GM18520 (cell line): ENCODE measurements around the gene HSD11B2.

Experiments used
- ATAC-seq: cut with Tn5 transposase; IDR thresholded peaks from one replicate; pipeline ENCODE4 v1.9.1; 2021; ENCODE audit not compliant: unreplicated experiment

HSD11B2 gene

DNA sequence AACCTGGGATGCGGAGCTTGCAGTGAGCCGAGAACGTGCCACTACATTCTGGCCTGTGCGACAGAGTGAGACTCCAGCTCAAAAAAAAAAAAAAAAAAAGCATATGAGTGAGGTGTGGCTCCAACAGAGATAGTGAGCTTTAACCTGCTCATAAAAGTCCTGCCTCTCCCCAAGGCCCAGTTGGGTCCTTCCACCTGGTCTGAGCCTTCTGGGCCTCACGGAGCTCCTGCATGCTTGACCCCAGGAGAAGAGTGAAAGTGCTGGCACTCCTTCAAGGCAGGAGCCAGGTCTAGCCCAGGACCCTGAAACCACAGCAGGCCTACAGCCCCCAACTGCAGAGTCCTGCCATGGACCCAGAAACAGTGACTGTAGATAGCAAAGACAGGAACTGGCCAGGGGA is 17.7 kb downstream of the HSD11B2 start:
- no peak for ATAC-seq

DNA sequence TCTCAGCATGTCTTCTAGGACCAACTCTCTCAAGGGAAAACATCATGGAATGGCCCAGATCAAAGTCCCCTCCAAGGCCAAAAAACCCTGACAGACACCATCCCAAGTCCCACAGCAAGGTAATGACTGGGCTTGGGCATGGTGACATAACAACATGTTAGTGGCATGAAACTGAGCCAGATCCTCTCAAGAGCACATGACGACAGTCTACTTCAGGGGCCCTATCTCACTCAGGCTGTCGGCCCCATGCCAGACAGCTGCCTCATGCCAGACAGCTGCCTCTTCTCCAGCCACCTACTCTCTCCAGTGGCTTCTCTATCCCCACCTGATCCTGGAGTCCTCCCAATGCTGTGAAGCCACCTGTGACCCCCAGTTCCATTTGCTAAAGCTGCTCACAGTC is 18.4 kb downstream of the HSD11B2 start:
- ATAC-seq = no peak

- no peak for ATAC-seq
Observed at GRCh38 chr16:67449739-67450138, 18.8 kb downstream of the HSD11B2 start.

DNA sequence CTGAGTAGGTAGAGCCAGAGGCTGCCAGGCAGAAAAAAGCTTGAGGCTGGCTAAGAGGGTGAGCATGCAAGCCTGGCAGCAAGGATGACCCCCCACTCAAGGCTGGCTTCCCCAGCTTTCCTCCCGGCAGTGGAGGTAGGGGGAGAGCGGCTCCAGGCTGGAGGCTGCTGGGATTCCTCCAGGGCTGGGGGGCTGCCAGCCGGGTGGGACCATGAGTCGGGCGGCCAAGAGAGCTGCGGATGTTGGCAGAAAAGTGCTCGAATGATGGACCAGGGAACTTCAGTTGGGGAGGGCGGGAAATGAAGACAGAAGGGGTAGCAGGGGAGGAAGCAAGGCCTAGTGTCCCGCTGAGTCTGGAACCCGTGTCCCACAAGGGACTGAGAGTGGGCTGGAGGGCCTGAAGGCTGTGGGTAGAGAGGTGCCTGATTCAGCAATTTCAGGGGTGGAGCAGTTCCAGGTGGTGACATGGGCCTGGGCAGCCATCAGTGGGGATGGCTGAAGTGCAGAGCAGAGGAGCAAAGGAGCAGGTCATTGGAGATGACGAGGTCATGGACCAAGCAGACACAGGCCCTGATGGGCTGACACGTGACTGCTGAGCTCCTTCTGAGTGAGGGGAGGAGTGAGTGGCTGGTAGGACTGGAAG is 20.3 kb downstream of the HSD11B2 start:
- ATAC-seq = no peak

DNA sequence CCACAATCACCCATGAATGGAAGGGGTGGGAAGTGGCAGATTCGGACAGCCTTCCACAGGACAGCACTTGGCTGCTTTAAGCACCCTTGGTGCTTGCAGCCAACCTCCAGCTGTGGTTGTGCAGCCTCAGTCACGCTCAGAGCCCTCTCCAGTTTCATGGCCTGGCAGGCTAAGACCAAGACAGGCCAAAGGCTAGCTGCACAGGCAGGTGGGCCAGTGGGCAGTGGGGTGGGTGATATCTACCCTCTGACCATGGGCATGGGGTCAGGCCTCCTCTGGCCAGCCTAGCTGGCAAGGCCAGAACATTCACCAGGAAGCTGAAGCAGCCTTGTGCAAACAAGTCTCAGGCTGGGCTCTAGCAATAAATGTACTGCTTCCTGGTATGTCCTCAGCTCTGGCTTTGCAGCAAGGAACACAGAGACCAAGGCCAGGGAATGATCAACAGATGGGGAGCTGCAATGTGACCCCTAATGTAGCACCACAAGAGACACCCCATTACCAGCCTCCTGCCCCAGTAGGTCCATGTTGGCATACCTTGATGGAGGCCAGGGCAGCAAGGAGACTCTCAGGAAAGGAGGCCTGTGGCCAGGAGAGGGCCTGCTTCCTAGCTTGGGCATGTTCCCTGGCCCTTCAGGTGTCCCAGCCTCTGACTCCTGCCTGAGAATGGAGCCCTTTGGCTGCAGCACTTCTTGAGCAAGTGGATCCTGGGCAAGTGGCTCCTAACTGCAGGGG is 20.9 kb downstream of the HSD11B2 start:
- ATAC-seq = no peak

DNA sequence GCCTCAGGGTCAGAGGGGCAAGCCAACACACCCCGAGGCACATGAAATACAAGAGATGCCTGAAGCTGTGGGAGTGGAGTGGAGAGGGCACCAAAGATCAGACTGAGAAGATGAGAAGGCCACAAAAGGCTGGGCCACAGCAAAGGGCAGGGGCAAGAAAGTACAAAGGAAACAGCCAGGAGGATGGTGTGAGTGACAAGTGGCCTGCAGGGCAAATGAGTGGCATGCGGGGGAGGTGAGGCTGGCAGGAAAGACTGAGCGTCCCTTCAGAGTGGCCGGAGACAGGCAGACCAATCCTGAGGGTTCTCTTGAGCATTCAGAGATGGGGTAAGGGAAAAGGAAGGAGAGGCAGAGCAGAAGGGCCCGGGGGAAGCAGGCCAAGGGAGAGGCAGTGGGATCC is 23.2 kb downstream of the HSD11B2 start:
- no peak for ATAC-seq

DNA sequence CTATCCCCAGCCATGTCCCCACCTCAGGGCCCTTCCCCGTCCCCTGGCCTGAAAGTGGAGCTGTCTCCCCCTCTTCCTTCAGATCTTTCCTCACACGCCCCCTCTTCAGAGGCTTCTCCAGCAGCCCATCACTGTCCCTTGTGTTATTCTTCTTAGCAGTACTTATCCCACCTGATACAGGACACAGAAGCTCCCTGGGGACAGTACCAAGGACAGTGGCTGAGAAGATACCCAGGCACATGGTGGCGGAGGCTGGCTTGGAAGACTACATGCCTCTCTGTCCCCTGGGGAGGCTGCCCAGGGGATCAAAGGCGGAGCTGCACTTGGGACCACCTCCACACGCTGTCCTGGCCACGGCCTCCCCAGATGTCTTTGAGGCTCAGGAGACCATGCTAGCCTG is 23.9 kb downstream of the HSD11B2 start:
- ATAC-seq = no peak

DNA sequence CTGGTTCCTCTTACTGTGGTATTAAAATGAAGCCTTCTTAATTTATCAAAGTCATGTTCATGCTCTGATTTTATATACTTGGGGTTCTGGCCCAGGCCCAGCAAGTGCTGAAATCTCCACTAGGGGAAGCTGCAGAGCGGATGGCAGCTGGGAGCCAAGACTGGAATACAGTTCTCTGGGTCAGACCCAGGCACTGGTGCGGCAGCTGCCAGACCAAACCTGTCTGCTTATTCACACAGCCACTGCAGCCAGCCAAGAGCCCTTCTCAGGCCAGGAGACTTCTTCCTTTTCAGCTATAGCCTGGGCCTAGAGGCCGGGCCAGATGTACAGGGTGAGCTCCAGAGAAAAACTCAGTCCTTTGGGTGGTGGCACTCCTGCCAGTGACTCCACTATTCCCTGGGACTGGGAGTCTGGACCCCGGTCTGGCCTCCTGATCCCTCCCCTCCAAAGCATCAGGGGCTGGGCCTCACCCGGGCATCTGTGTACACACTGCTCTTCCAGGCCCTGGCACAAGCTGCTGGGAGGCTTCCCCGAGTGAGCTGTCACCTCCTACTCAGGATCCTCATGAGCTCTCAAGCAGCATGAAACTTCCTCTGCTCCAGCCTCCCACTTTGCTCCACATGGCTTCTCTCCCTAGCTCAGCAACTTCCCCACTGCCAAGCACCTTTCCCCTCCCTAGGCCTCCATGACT is 25.6 kb downstream of the HSD11B2 start:
- no peak for ATAC-seq

DNA sequence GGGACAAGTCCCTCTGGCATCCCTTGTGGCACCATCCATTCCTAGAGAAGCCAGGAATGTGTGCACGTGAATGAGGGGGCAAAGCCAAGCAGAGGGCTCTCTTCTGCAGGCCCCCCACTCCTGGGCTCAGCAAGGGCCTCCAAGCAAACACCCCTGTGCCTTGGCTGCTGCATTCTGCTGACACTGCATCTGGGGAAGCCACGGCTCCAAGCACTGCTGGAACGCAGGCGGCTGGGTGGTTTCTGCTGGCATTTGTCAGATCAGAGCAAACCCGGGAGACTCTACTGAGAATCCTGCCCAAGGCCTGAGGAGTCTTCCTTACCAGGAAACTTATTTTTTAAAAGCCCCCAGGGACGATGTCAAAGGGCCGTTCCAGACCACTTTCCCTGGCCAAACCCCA is 26.7 kb downstream of the HSD11B2 start:
- ATAC-seq = no peak

GRCh38 chr16:67458121-67458641 is 27.3 kb downstream of the HSD11B2 start:
- no peak for ATAC-seq

DNA sequence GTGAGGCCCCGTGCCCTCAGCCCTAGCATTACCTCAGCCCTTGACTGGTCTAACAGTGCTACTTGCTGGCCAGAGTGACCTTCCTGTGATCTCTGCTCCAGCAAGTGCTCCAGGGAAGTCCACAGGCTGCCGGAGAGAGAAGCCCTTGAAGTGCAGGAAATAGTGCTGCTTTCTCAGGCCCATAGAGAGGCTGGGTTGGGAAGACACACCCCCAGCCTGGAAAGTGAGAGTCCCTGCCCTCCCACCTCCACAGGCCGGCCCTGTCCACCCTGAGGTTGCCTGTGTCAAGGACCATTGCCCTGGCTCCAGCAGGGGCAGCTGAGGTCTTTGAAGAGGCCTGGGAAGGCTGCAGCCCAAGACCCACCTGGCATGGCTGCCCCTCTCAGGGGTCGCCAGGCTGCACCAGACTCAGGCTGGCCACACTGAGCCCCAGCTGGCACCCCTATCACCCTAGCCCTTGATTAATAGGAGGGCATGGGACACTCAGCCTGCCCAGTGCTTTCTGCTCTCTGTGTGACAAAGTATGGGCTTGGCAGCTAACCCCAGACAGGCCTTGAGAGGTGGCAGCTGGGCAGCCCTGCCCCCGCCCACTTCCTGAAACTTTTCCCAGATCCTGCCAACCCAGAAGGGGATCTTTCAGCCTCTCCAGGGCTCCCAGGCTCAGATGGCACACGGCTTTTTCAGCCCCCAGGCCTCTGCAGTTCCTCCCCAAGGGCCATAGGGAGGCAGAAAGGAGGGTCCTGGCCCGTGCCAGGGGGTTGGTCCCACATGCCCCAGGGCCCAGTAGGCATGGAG is 28.3 kb downstream of the HSD11B2 start:
- no peak for ATAC-seq

DNA sequence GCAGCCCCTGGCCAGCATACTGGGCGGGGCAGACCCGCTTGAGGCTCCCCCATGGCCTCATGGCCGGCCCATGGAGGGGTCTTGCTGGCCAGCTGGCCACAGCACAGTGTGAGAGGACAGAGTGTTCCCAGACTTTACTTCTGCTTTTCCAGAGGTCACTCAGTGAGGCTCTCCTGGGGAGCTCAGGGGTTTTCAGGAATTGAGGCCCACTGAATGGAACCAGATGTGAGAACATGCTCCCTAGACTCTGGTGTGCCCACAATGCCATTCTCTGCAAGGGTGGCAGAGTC is 28.9 kb downstream of the HSD11B2 start:
- no peak for ATAC-seq

DNA sequence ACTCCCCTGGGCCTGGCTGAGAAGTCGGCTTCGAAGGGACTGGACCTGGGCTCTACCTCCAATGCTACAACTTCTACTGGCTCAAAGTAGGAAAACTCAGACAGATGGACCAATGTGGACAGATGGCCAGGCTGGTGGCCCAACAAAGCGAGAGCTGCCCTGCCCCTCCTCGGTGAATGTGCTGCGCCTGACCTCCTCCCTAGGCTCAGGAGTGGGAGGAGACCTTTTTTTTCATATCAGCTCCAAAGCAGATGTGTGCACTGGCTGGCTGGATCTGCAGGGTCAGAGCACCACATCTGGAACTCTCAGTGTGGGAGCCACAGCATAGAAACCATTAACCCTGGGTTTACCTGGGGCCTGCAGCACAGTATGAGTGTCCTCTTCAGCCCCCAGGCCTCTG is 29.2 kb downstream of the HSD11B2 start:
- no peak for ATAC-seq

GRCh38 chr16:67460961-67461360 is 30.0 kb downstream of the HSD11B2 start:
- ATAC-seq = no peak

DNA sequence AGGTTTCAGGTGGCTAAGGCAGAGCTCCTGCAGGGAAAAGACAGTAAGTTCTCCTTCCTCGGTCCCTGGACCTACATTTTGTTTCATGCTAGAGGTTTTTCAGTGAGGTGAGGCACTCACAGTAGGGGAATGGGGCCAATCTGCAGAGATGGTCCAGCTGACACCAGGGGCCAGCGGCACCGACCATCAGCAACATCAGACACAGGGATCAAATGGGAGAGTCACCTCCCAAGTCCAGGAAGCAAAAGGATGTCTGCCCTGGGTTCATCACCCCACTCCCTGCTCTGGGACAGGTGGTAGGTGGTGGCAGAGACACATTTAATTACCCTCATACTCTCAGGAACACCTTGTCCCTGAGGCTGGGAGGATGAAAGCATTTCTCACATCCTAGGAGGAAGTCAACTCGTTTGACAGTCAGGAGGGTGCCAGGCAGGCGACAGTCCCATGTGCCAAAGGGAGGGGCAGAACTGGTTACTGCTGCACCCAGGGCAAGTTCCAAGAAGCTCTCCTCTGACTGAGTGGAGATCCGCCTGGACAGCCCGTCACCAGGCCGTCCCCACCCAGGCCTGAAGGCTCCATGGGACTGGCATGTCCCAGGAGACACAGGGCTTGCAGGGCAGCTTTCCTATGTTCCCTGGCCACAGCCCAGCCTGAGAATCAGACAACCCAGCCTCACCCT is 30.8 kb downstream of the HSD11B2 start:
- no peak for ATAC-seq

DNA sequence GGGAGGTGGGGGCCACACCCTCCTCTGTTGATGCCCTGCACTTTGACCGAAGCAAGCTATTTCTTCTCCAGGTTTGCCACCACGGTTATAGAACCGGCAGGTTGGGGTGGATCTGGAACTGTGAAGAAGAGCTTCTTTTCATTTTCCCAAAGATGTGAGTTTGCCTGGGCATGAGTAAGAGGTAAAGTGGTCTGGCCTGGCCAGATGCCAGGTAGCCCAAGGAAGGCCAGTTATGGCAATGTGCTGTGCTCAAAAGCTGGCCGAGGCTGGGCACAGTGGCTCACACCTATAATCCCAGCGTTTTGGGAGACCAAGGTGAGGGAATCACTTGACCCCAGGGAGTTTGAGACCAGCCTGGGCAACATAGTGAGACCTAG is 31.3 kb downstream of the HSD11B2 start:
- ATAC-seq = no peak

DNA sequence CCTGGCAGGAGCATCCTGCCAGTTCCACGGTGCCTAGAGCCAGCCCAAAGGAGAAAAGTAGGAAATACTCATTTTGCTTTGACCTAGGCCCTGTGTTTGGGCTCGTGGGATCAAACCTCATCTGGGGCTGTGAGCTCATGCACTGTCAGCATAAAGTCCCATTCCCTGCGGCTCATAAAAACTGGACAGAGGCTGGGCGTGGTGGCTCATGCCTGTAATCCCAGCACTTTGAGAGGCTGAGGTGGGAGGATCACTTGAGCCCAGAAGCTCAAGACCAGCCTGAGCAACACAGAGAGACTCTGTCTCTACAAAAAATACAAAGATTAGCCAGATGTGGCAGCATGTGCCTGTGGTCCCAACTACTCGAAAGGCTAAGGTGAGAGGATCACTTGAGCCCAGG is 32.1 kb downstream of the HSD11B2 start:
- ATAC-seq = no peak

DNA sequence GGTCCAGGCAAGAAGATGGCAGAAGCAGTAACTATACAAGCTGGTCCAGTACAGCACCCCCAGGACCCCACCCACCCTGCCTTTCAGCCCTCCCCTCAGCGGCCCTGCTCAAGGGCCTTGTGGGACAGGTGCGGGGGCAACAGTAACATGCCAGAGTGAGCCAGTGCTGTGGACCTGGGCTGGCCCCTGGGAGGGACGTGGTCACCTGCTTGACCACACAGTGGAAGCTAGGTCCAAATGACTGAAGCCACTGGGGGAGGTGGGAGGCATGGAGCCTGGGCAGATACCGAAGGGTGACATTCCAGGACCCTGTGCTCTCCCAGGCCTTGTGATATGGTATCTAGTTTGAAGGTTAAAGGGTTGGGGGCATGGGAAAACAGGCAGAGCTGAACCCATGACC is 32.8 kb downstream of the HSD11B2 start:
- ATAC-seq = no peak

- no peak for ATAC-seq
Observed at GRCh38 chr16:67464565-67464964, 33.6 kb downstream of the HSD11B2 start.

DNA sequence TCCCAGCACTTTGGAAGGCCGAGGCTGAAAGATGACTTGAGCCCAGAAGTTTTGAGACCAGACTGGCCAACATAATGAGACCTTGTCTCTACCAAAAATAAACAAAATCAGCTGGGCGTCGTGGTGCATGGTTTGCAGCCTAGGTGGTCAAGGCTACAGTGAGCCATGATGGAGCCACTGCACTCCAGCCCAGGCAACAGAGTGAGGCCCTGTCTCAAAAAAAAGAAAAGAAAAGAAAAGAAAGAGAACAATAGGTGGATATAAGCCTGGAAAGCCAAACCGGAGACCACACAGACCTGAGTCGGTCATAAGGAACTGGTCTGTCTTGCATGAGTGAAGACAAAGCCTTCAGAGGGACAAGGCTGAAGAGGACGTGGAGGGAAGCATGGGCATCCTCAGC is 35.7 kb downstream of the HSD11B2 start:
- ATAC-seq = no peak

- no peak for ATAC-seq
Observed at GRCh38 chr16:67468731-67469130, 37.8 kb downstream of the HSD11B2 start.
